ENCODE results near the gene ALDH1L1. TPM values are rescaled to one million over a fixed set of nuclear protein-coding genes. Genes with fewer than 3 reads are reported as not detected.

The ALDH1L1 gene
- total and polyA plus RNA-seq, 2 of the 13 experiments (the other 11 are each of a cell fraction or from before 2014, with no cell fraction given) = 11.2 to 28.7 TPM

DNA sequence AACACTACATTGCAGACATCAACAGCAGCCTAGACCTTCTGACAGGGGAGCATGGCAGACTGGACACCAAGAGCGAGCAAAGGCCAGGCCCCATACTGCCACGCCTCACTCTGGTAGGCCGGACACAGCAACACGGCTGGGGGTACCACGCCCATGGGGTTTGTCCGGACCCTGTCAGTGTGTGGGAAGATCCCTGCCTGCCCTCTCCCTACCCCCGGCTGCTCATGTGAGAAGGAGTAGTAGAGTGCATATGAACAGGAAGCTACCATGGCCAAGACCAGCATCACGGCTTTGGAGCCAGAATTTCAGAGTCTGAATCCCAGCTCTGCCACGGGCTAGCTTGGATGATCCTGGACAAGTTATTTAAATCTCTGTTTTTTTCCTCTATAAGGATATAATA lies 27.9 kb downstream of the ALDH1L1 start:
- H3K27ac ChIP-seq (ENCODE audit: extremely low read length, insufficient read depth, low read length) = no peak overlapping the region
- CTCF ChIA-PET (ENCODE audit: low intra/inter-chr PET ratio, low total read pairs) = no interaction called here
- in situ Hi-C loops (cut with HindIII; ENCODE audit: extremely low pct_ligation_motif_present, low pct_unique_long_range_greater_than_20kb) = no loop called here
- H4K20me1 ChIP-seq (ENCODE audit: insufficient read depth, low read length) = no peaks in the 10 kb centered on the region
- H3K27me3 ChIP-seq (ENCODE audit: control insufficient read depth in 1 of 2, insufficient read depth in 2 of 2, low read length in 2 of 2) = no peaks in the 10 kb centered on the region
- TF ChIP-seq CREM (IDR thresholded peaks at IDR 0.05) = no peak
- no peak for TF ChIP-seq CREM (CRISPR knock-in tag; IDR thresholded peaks at IDR 0.05)
- TF ChIP-seq, protein P1, sequence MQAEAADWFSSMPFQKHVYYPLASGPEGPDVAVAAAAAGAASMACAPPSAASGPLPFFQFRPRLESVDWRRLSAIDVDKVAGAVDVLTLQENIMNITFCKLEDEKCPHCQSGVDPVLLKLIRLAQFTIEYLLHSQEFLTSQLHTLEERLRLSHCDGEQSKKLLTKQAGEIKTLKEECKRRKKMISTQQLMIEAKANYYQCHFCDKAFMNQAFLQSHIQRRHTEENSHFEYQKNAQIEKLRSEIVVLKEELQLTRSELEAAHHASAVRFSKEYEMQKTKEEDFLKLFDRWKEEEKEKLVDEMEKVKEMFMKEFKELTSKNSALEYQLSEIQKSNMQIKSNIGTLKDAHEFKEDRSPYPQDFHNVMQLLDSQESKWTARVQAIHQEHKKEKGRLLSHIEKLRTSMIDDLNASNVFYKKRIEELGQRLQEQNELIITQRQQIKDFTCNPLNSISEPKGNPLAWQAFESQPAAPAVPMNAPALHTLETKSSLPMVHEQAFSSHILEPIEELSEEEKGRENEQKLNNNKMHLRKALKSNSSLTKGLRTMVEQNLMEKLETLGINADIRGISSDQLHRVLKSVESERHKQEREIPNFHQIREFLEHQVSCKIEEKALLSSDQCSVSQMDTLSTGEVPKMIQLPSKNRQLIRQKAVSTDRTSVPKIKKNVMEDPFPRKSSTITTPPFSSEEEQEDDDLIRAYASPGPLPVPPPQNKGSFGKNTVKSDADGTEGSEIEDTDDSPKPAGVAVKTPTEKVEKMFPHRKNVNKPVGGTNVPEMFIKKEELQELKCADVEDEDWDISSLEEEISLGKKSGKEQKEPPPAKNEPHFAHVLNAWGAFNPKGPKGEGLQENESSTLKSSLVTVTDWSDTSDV (CRISPR knock-in tag; IDR thresholded peaks at IDR 0.05) = no peak
- no peak for DNase-seq (ENCODE audit: low spot score)
- no peaks in the 10 kb centered on the region for H3K9me3 ChIP-seq (ENCODE audit: low read length)
- no peaks in the 10 kb centered on the region for H3K4me1 ChIP-seq (ENCODE audit: insufficient read depth, low read length)
- no peak for FAIRE-seq
- no peak overlapping the region for H2AFZ ChIP-seq (ENCODE audit: low read length)
- intact Hi-C loops (cut with micrococcal nuclease; ENCODE audit: unreplicated experiment) = no loop called here
- H3K36me3 ChIP-seq (replicated peaks in 1 of 2; ENCODE audit: control insufficient read depth in 1 of 2, insufficient read depth in 2 of 2, low read length in 2 of 2) = peaks cover 7 to 20% of the 10 kb centered on the region in 2 experiments; a peak in 3 of 5 replicates
- no peak for ATAC-seq
- WGBS (ENCODE audit: low lambda C conversion rate) = 95% methylated on average over 8 of the region's 9 CpGs
- H3K4me3 ChIP-seq (replicated peaks in 1 of 3; ENCODE audit: insufficient read depth in 1 of 3, low read depth in 2 of 3, low read length in 3 of 3) = no peak overlapping the region
- BruUV-seq (replicated peaks) = no TSS peak
- no peak overlapping the region for H3K9ac ChIP-seq (ENCODE audit: insufficient read depth, low read depth, low read length)
- POLR2A ChIA-PET = no interaction called here
- no peaks in the 10 kb centered on the region for H3K79me2 ChIP-seq (ENCODE audit: insufficient read depth, low read length)
- H3K4me2 ChIP-seq (ENCODE audit: low read depth, low read length) = no peak overlapping the region

DNA sequence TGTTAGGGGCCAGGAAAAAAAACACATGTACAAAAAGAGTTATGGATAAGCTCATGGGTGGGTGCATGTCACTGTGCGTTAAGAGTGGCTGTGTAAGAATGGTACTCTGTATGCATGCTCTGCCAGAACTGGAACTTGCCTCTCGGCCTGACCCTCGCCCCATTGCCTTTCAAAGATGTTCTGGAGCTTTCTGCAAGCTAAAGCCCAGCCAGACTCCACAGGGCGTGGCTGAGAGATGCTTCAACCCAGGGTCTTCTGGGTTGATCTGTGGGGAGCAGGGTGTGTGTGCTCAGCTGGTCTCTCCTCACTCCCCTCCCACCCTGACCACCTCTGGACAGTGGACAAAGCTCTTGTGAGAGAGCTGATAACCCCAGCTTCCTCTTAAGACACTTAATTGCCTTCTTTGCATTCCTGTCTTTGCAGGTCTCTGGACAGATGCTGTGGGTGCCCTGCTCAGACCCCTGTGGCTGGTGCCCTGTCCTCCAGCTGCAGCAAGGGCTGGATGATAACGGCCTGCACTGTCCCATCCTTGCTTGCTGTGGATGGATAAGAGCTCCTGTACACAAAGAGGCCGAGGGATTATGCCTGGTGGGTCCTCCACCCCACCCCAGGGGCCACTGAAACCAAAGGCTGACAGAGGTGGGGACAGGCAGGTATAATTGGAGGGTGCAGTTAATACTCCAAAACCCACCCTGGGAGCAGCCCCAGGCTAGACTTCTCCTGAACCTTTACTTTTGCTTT lies 28.7 kb downstream of the ALDH1L1 start:
- CTCF ChIA-PET (ENCODE audit: low intra/inter-chr PET ratio, low total read pairs) = no interaction called here
- TF ChIP-seq ZNF260 (CRISPR knock-in tag; IDR thresholded peaks at IDR 0.05; ENCODE audit: borderline replicate concordance, low read depth) (no peak), RBM39 (IDR thresholded peaks at IDR 0.05; ENCODE audit: low read depth, low read length, poor library complexity, severe bottlenecking) (no peak), DMAP1 (CRISPR knock-in tag; IDR thresholded peaks at IDR 0.05) (no peak), ZNF605 (CRISPR knock-in tag; IDR thresholded peaks at IDR 0.05) (no peak), SIX4 (CRISPR knock-in tag; IDR thresholded peaks at IDR 0.05) (no peak), MIXL1 (CRISPR knock-in tag; IDR thresholded peaks at IDR 0.05) (no peak), PCBP1 (IDR thresholded peaks at IDR 0.05; ENCODE audit: borderline replicate concordance, low read depth, low read length) (no peak), ZNF883 (CRISPR knock-in tag; IDR thresholded peaks at IDR 0.05; ENCODE audit: not compliant biosample characterization) (no peak)
- TF ChIP-seq, protein P2, sequence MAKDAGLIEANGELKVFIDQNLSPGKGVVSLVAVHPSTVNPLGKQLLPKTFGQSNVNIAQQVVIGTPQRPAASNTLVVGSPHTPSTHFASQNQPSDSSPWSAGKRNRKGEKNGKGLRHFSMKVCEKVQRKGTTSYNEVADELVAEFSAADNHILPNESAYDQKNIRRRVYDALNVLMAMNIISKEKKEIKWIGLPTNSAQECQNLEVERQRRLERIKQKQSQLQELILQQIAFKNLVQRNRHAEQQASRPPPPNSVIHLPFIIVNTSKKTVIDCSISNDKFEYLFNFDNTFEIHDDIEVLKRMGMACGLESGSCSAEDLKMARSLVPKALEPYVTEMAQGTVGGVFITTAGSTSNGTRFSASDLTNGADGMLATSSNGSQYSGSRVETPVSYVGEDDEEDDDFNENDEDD (CRISPR knock-in tag; IDR thresholded peaks at IDR 0.05; ENCODE audit: borderline replicate concordance) = no peak
- TF ChIP-seq, protein P3, sequence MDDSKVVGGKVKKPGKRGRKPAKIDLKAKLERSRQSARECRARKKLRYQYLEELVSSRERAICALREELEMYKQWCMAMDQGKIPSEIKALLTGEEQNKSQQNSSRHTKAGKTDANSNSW (CRISPR knock-in tag; IDR thresholded peaks at IDR 0.05; ENCODE audit: borderline replicate concordance) = no peak
- TF ChIP-seq, protein P4, sequence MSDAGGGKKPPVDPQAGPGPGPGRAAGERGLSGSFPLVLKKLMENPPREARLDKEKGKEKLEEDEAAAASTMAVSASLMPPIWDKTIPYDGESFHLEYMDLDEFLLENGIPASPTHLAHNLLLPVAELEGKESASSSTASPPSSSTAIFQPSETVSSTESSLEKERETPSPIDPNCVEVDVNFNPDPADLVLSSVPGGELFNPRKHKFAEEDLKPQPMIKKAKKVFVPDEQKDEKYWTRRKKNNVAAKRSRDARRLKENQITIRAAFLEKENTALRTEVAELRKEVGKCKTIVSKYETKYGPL (CRISPR knock-in tag; IDR thresholded peaks at IDR 0.05) = no peak

More for the DNA sequence above, 28.7 kb downstream of the ALDH1L1 start:
- Histone ChIP-seq H3K9me3 (ENCODE audit: low read length) (no peaks in the 10 kb centered on the region), H3K9ac (ENCODE audit: insufficient read depth, low read depth, low read length) (no peak overlapping the region), H3K79me2 (ENCODE audit: insufficient read depth, low read length) (no peaks in the 10 kb centered on the region), H3K4me3 (replicated peaks in 1 of 3; ENCODE audit: insufficient read depth in 1 of 3, low read depth in 2 of 3, low read length in 3 of 3) (no peak overlapping the region), H3K4me1 (ENCODE audit: insufficient read depth, low read length) (no peaks in the 10 kb centered on the region), H3K27me3 (ENCODE audit: control insufficient read depth in 1 of 2, insufficient read depth in 2 of 2, low read length in 2 of 2) (no peaks in the 10 kb centered on the region), H3K36me3 (replicated peaks in 1 of 2; ENCODE audit: control insufficient read depth in 1 of 2, insufficient read depth in 2 of 2, low read length in 2 of 2) (peaks cover 6 to 13% of the 10 kb centered on the region in 2 experiments; a peak in 3 of 5 replicates), H4K20me1 (ENCODE audit: insufficient read depth, low read length) (no peaks in the 10 kb centered on the region), H2AFZ (ENCODE audit: low read length) (no peak overlapping the region), H3K4me2 (ENCODE audit: low read depth, low read length) (no peak overlapping the region), H3K27ac (ENCODE audit: extremely low read length, insufficient read depth, low read length) (no peak overlapping the region)
- no peak for DNase-seq (ENCODE audit: low spot score)
- POLR2A ChIA-PET = no interaction called here
- FAIRE-seq = no peak
- in situ Hi-C loops (cut with HindIII; ENCODE audit: extremely low pct_ligation_motif_present, low pct_unique_long_range_greater_than_20kb) = no loop called here
- intact Hi-C loops (cut with micrococcal nuclease; ENCODE audit: unreplicated experiment) = no loop called here
- no TSS peak for BruUV-seq (replicated peaks)
- no peak for ATAC-seq
- WGBS (ENCODE audit: low lambda C conversion rate) = 83% methylated on average over 6 of the region's 6 CpGs

Data from HepG2 (cell line).